Measurements from ENCODE around the gene RSAD1.

GRCh38 chr17:50465171-50465570 is 13.5 kb upstream of the RSAD1 start:
- no peak for TF ChIP-seq CTCF (IDR thresholded peaks at IDR 0.05)
- no peak for TF ChIP-seq POLR2A (IDR thresholded peaks at IDR 0.05)
